A204.1 (cell line): Measurements from ENCODE around the gene TARBP1.
"Not testable (repeated sequence)": the region's sequence is repeated elsewhere in the genome, so short reads cannot be mapped to it uniquely, and the experiment has no call there.

ENCODE experiments used
- FAIRE-seq: peaks from 2 replicates; lab custom pipeline; 2012; peaks lifted over from hg19 to GRCh38; lab: Jason Lieb, UNC

The TARBP1 gene

GRCh38 chr1:234395297-234395696 lies 83.7 kb downstream of the TARBP1 start:
- no peak for FAIRE-seq

GRCh38 chr1:234393190-234393589 lies 85.8 kb downstream of the TARBP1 start:
- no peak for FAIRE-seq

GRCh38 chr1:234388094-234388493 lies 90.9 kb downstream of the TARBP1 start:
- FAIRE-seq = no peak

- no peak for FAIRE-seq
Observed at GRCh38 chr1:234386122-234386521, 92.9 kb downstream of the TARBP1 start.

GRCh38 chr1:234381699-234382555 lies 97.1 kb downstream of the TARBP1 start:
- no peak for FAIRE-seq

GRCh38 chr1:234379591-234380109 lies 99.3 kb downstream of the TARBP1 start:
- FAIRE-seq = not testable (repeated sequence)

GRCh38 chr1:234375672-234376071 lies 103.3 kb downstream of the TARBP1 start:
- FAIRE-seq = no peak

GRCh38 chr1:234373959-234374254 lies 105.1 kb downstream of the TARBP1 start:
- no peak for FAIRE-seq

- peak; percentile 89 for FAIRE-seq
Observed at GRCh38 chr1:234373064-234373958, 105.7 kb downstream of the TARBP1 start, which contains the start of gene COA6. COA6 (plus strand) TSS chr1:234373456; CDS start chr1:234373467, 11 bp downstream.

- no peak for FAIRE-seq
Observed at GRCh38 chr1:234372011-234372757, 106.8 kb downstream of the TARBP1 start.

- FAIRE-seq = no peak
Observed at GRCh38 chr1:234371414-234371813, 107.6 kb downstream of the TARBP1 start.

- no peak for FAIRE-seq
Observed at GRCh38 chr1:234369784-234370183, 109.2 kb downstream of the TARBP1 start.

GRCh38 chr1:234369033-234369430 lies 109.9 kb downstream of the TARBP1 start:
- no peak for FAIRE-seq

- FAIRE-seq = no peak
Observed at GRCh38 chr1:234368320-234369032, 110.5 kb downstream of the TARBP1 start.

- FAIRE-seq = no peak
Observed at GRCh38 chr1:234362558-234362957, 116.4 kb downstream of the TARBP1 start.

GRCh38 chr1:234361102-234361603 lies 117.8 kb downstream of the TARBP1 start:
- no peak for FAIRE-seq

- no peak for FAIRE-seq
Observed at GRCh38 chr1:234357831-234358230, 121.1 kb downstream of the TARBP1 start.

GRCh38 chr1:234356615-234357269 lies 122.2 kb downstream of the TARBP1 start:
- FAIRE-seq = not testable (repeated sequence)

- FAIRE-seq = no peak
Observed at GRCh38 chr1:234355782-234356510, 123.0 kb downstream of the TARBP1 start.

- FAIRE-seq = no peak
Observed at GRCh38 chr1:234348964-234349363, 130.0 kb downstream of the TARBP1 start.
